ENCODE results near the gene GATA3. TPM values are rescaled to one million over a fixed set of nuclear protein-coding genes. Genes with fewer than 3 reads are reported as not detected.
A peak's percentile ranks its signal among the peaks of the same experiment; 100 is the strongest.

GATA3 gene
- total and polyA plus RNA-seq, 2 donors, result 6.5 to 17.5 TPM

GRCh38 chr10:8059191-8059936, 4.9 kb downstream of the GATA3 start:
- peaks cover 0 to 4% of the 10 kb centered on the region in 2 donors for H3K9me3 ChIP-seq (ENCODE audit: control insufficient read depth in 2 of 2, insufficient read depth in 1 of 2, low read length in 1 of 2)
- peaks cover 42 to 76% of the 10 kb centered on the region in 2 donors for H3K4me1 ChIP-seq (ENCODE audit: control insufficient read depth in 2 of 2, insufficient read depth in 2 of 2, low read length in 2 of 2)
- peak overlapping the region; percentile 47 to 78 for H3K4me3 ChIP-seq (ENCODE audit: low read length in 2 of 2)
- H3K27ac ChIP-seq (ENCODE audit: low read depth in 1 of 2, low read length in 1 of 2), result peak overlapping the region; percentile 82 to 98
- peaks cover 39 to 71% of the 10 kb centered on the region in 2 donors for H3K36me3 ChIP-seq (ENCODE audit: control insufficient read depth in 2 of 2, insufficient read depth in 2 of 2, low read length in 1 of 2)
- WGBS, result 42% methylated on average over 16 of the region's 16 CpGs
- H3K27me3 ChIP-seq (ENCODE audit: control insufficient read depth in 2 of 2, insufficient read depth in 1 of 2, low read length in 1 of 2), result peaks cover 0 to 21% of the 10 kb centered on the region in 2 donors
- DNase-seq (ENCODE audit: low read depth in 6 of 9, low spot score in 9 of 9), result peak in 4 of 9 donors; percentile 65 to 86 (median 70)

DNA sequence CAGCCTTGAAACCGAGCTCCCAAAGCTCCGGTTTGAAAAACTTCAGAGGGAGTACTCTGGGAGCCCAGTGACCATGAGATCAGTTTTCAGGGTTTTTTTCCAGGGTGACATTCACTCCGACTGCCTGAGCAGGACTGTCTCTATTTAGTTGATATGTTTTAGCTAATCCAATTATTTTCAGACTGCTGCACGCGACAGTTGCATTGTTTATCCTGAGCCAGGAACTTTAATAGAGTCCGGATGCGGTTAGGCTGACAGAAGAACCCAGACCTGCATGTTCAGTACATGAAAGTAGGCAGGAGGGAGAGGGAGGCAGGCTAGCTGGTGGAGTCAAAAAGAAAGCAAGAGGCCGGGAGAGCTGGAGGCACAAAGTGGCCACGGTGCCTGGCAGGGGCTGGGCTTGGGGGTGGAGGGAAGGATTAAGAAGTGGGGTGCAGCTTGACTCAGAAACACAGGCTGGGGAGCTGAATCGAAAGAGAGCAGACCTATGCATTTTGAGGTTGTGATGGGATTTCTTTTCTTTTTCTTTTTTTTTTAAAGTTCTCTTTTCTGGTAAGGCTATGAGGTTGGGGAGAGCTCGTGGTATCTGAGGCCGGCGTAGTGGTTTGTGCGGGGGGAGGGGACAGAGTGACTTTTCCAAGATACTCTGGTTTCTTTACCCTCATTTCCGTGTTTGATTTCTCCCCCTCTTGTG, 5.7 kb downstream of the GATA3 start:
- peaks cover 42 to 76% of the 10 kb centered on the region in 2 donors for H3K4me1 ChIP-seq (ENCODE audit: control insufficient read depth in 2 of 2, insufficient read depth in 2 of 2, low read length in 2 of 2)
- peaks cover 46 to 77% of the 10 kb centered on the region in 2 donors for H3K36me3 ChIP-seq (ENCODE audit: control insufficient read depth in 2 of 2, insufficient read depth in 2 of 2, low read length in 1 of 2)
- 3% methylated on average over 15 of the region's 15 CpGs for WGBS
- peaks cover 0 to 4% of the 10 kb centered on the region in 2 donors for H3K9me3 ChIP-seq (ENCODE audit: control insufficient read depth in 2 of 2, insufficient read depth in 1 of 2, low read length in 1 of 2)
- H3K4me3 ChIP-seq (ENCODE audit: low read length in 2 of 2), result peak overlapping the region; percentile 47 to 78
- peaks cover 0 to 14% of the 10 kb centered on the region in 2 donors for H3K27me3 ChIP-seq (ENCODE audit: control insufficient read depth in 2 of 2, insufficient read depth in 1 of 2, low read length in 1 of 2)
- DNase-seq (ENCODE audit: low read depth in 6 of 9, low spot score in 9 of 9), result peak in 5 of 9 donors; percentile 65 to 88 (median 70)
- H3K27ac ChIP-seq (ENCODE audit: low read depth in 1 of 2, low read length in 1 of 2), result peak overlapping the region; percentile 73 to 98

- H3K9me3 ChIP-seq (ENCODE audit: control insufficient read depth in 2 of 2, insufficient read depth in 1 of 2, low read length in 1 of 2), result peaks cover 0 to 4% of the 10 kb centered on the region in 2 donors
- peaks cover 42 to 80% of the 10 kb centered on the region in 2 donors for H3K4me1 ChIP-seq (ENCODE audit: control insufficient read depth in 2 of 2, insufficient read depth in 2 of 2, low read length in 2 of 2)
- peaks cover 51 to 82% of the 10 kb centered on the region in 2 donors for H3K36me3 ChIP-seq (ENCODE audit: control insufficient read depth in 2 of 2, insufficient read depth in 2 of 2, low read length in 1 of 2)
- no peak for DNase-seq (ENCODE audit: low read depth in 6 of 9, low spot score in 9 of 9)
- peak overlapping the region; percentile 73 to 98 for H3K27ac ChIP-seq (ENCODE audit: low read depth in 1 of 2, low read length in 1 of 2)
- WGBS, result 3% methylated on average over 10 of the region's 10 CpGs
- peaks cover 0 to 10% of the 10 kb centered on the region in 2 donors for H3K27me3 ChIP-seq (ENCODE audit: control insufficient read depth in 2 of 2, insufficient read depth in 1 of 2, low read length in 1 of 2)
- peak overlapping the region; percentile 47 to 78 for H3K4me3 ChIP-seq (ENCODE audit: low read length in 2 of 2)
Observed at GRCh38 chr10:8060704-8061121, 6.2 kb downstream of the GATA3 start.

- H3K27me3 ChIP-seq (ENCODE audit: control insufficient read depth in 2 of 2, insufficient read depth in 1 of 2, low read length in 1 of 2), result peaks cover 0 to 6% of the 10 kb centered on the region in 2 donors
- WGBS, result 34% methylated on average over 17 of the region's 17 CpGs
Observed at GRCh38 chr10:8061274-8062211, 7.1 kb downstream of the GATA3 start.

GRCh38 chr10:8063128-8063908, 8.8 kb downstream of the GATA3 start:
- Histone ChIP-seq H3K4me1 (ENCODE audit: control insufficient read depth in 2 of 2, insufficient read depth in 2 of 2, low read length in 2 of 2) (peaks cover 37 to 62% of the 10 kb centered on the region in 2 donors), H3K36me3 (ENCODE audit: control insufficient read depth in 2 of 2, insufficient read depth in 2 of 2, low read length in 1 of 2) (peaks cover 59 to 95% of the 10 kb centered on the region in 2 donors), H3K9me3 (ENCODE audit: control insufficient read depth in 2 of 2, insufficient read depth in 1 of 2, low read length in 1 of 2) (peaks cover 0 to 4% of the 10 kb centered on the region in 2 donors), H3K27me3 (ENCODE audit: control insufficient read depth in 2 of 2, insufficient read depth in 1 of 2, low read length in 1 of 2) (peaks cover 0 to 3% of the 10 kb centered on the region in 2 donors), H3K4me3 (ENCODE audit: low read length in 2 of 2) (no peak overlapping the region), H3K27ac (ENCODE audit: low read depth in 1 of 2, low read length in 1 of 2) (no peak overlapping the region)
- 98% methylated on average over 15 of the region's 15 CpGs for WGBS
- DNase-seq (ENCODE audit: low read depth in 6 of 9, low spot score in 9 of 9), result no peak

More at GRCh38 chr10:8061274-8062211, 7.1 kb downstream of the GATA3 start:
- peaks cover 0 to 4% of the 10 kb centered on the region in 2 donors for H3K9me3 ChIP-seq (ENCODE audit: control insufficient read depth in 2 of 2, insufficient read depth in 1 of 2, low read length in 1 of 2)
- peaks cover 57 to 90% of the 10 kb centered on the region in 2 donors for H3K36me3 ChIP-seq (ENCODE audit: control insufficient read depth in 2 of 2, insufficient read depth in 2 of 2, low read length in 1 of 2)
- DNase-seq (ENCODE audit: low read depth in 6 of 9, low spot score in 9 of 9), result peak in 5 of 9 donors; percentile 67 to 92 (median 77)
- H3K4me1 ChIP-seq (ENCODE audit: control insufficient read depth in 2 of 2, insufficient read depth in 2 of 2, low read length in 2 of 2), result peaks cover 44 to 77% of the 10 kb centered on the region in 2 donors
- H3K4me3 ChIP-seq (ENCODE audit: low read length in 2 of 2), result peak overlapping the region; percentile 47 to 78
- H3K27ac ChIP-seq (ENCODE audit: low read depth in 1 of 2, low read length in 1 of 2), result peak overlapping the region; percentile 73 to 98

DNA sequence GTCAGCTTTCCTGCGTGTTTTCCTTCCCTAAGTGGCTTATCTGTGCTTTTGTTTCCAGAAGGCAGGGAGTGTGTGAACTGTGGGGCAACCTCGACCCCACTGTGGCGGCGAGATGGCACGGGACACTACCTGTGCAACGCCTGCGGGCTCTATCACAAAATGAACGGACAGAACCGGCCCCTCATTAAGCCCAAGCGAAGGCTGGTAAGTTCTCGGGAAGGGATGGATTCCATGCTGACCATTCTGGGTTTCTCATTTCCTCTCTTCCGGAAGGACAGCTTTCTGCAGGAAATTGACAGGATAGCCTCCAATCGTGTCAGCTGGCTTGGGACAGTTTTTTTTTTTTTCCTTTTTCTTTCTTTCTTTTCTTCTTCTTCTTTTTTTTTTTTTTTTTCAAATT, 9.4 kb downstream of the GATA3 start:
- 97% methylated on average over 13 of the region's 13 CpGs for WGBS
- no peak overlapping the region for H3K27ac ChIP-seq (ENCODE audit: low read depth in 1 of 2, low read length in 1 of 2)
- H3K4me3 ChIP-seq (ENCODE audit: low read length in 2 of 2), result no peak overlapping the region
- no peak for DNase-seq (ENCODE audit: low read depth in 6 of 9, low spot score in 9 of 9)
- H3K9me3 ChIP-seq (ENCODE audit: control insufficient read depth in 2 of 2, insufficient read depth in 1 of 2, low read length in 1 of 2), result peaks cover 0 to 4% of the 10 kb centered on the region in 2 donors
- H3K36me3 ChIP-seq (ENCODE audit: control insufficient read depth in 2 of 2, insufficient read depth in 2 of 2, low read length in 1 of 2), result peaks cover 59 to 95% of the 10 kb centered on the region in 2 donors
- H3K4me1 ChIP-seq (ENCODE audit: control insufficient read depth in 2 of 2, insufficient read depth in 2 of 2, low read length in 2 of 2), result peaks cover 31 to 61% of the 10 kb centered on the region in 2 donors
- peaks cover 0 to 3% of the 10 kb centered on the region in 2 donors for H3K27me3 ChIP-seq (ENCODE audit: control insufficient read depth in 2 of 2, insufficient read depth in 1 of 2, low read length in 1 of 2)

- Histone ChIP-seq H3K4me1 (ENCODE audit: control insufficient read depth in 2 of 2, insufficient read depth in 2 of 2, low read length in 2 of 2) (peaks cover 27 to 57% of the 10 kb centered on the region in 2 donors), H3K27ac (ENCODE audit: low read depth in 1 of 2, low read length in 1 of 2) (no peak overlapping the region), H3K27me3 (ENCODE audit: control insufficient read depth in 2 of 2, insufficient read depth in 1 of 2, low read length in 1 of 2) (peaks cover 0 to 3% of the 10 kb centered on the region in 2 donors), H3K36me3 (ENCODE audit: control insufficient read depth in 2 of 2, insufficient read depth in 2 of 2, low read length in 1 of 2) (peaks cover 61 to 95% of the 10 kb centered on the region in 2 donors), H3K9me3 (ENCODE audit: control insufficient read depth in 2 of 2, insufficient read depth in 1 of 2, low read length in 1 of 2) (peaks cover 0 to 4% of the 10 kb centered on the region in 2 donors), H3K4me3 (ENCODE audit: low read length in 2 of 2) (no peak overlapping the region)
- no peak for DNase-seq (ENCODE audit: low read depth in 6 of 9, low spot score in 9 of 9)
- 85% methylated on average over 5 of the region's 5 CpGs for WGBS
Observed at GRCh38 chr10:8064436-8064835, 9.9 kb downstream of the GATA3 start.

DNA sequence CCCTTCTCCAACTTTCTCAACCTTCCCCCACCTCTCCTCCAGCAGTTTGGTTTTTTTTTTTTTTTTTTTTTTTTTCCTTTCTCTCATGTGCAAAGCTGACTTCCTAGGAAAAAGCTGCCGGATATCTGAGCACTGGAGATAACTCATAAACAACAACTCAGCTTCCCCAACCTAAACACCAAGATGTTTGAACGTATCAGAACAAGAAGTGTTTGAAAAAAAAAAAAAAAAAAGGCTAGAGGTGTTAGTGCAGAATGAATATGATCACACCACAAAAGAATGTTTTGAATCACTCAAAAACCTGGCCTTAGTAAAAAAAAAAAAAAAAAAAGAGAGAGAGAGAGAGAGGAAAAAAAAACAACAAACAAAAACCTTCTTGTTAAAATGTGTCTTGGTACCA, 11.2 kb downstream of the GATA3 start:
- peaks cover 19 to 48% of the 10 kb centered on the region in 2 donors for H3K4me1 ChIP-seq (ENCODE audit: control insufficient read depth in 2 of 2, insufficient read depth in 2 of 2, low read length in 2 of 2)
- peaks cover 0 to 3% of the 10 kb centered on the region in 2 donors for H3K27me3 ChIP-seq (ENCODE audit: control insufficient read depth in 2 of 2, insufficient read depth in 1 of 2, low read length in 1 of 2)
- no peak overlapping the region for H3K4me3 ChIP-seq (ENCODE audit: low read length in 2 of 2)
- peaks cover 0 to 4% of the 10 kb centered on the region in 2 donors for H3K9me3 ChIP-seq (ENCODE audit: control insufficient read depth in 2 of 2, insufficient read depth in 1 of 2, low read length in 1 of 2)
- 67% methylated on average over 2 of the region's 2 CpGs for WGBS
- peaks cover 71 to 96% of the 10 kb centered on the region in 2 donors for H3K36me3 ChIP-seq (ENCODE audit: control insufficient read depth in 2 of 2, insufficient read depth in 2 of 2, low read length in 1 of 2)
- H3K27ac ChIP-seq (ENCODE audit: low read depth in 1 of 2, low read length in 1 of 2), result no peak overlapping the region
- DNase-seq (ENCODE audit: low read depth in 6 of 9, low spot score in 9 of 9), result no peak

Measured in thymus (tissue), 11 donors.